GM19438 (cell line): ENCODE measurements around the gene MRPS34.

Source experiments
- ATAC-seq: cut with Tn5 transposase; IDR thresholded peaks from one replicate; pipeline ENCODE4 v1.9.1; 2021; ENCODE audit warnings: low read depth; ENCODE audit not compliant: unreplicated experiment

Gene MRPS34

GRCh38 chr16:1732071-1732470 is 40.9 kb downstream of the MRPS34 start:
- ATAC-seq, result no peak

DNA sequence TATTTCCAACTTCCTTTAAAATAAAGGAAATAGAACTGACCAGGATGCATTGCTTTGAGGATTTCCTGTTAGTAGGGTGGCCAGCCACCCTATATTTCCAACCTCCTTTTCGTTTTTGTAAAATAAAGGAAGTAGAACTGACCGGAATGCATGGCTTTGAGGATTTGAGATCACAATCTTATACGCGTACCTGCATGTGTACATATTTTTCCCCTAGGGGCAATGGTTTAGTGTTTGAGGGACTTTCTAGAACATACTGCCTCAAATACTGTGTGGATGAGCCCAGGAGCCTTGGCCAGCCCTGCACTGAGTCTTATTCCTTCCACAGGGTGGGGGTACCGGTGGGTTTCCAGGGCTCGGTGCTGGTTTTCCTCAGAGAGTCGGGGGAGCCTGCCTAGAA is 41.3 kb downstream of the MRPS34 start:
- ATAC-seq, result no peak

- ATAC-seq, result no peak
Measured at GRCh38 chr16:1731073-1731472, 41.9 kb downstream of the MRPS34 start.

- no peak for ATAC-seq
Measured at GRCh38 chr16:1729445-1729844, 43.5 kb downstream of the MRPS34 start.

DNA sequence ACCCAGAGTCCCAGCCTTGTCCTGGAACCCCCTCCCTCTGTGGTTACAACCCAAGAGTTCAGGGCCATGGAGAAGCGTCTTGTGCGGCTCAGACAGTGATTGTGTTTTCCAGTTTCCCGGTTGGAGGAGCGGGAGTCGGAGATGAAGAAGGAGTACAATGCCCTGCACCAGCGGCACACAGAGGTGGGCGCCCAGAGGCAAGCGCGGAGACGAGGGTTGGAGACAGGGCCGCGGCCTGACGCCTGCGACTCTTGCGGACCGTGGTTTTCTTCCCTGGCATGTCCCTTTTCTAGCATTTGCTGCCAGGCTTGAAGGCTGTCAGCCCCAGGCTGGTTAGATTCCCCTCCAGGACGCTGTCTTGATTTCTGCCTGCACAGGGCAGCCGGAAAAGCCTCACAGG is 43.9 kb downstream of the MRPS34 start:
- ATAC-seq, result no peak

- no peak for ATAC-seq
Measured at GRCh38 chr16:1727651-1728624, 45.0 kb downstream of the MRPS34 start.

GRCh38 chr16:1726661-1727502 is 46.1 kb downstream of the MRPS34 start:
- ATAC-seq, result no peak

GRCh38 chr16:1724491-1724890 is 48.4 kb downstream of the MRPS34 start:
- no peak for ATAC-seq

GRCh38 chr16:1723450-1724147 is 49.3 kb downstream of the MRPS34 start:
- no peak for ATAC-seq
